Small intestine (tissue), 7 donors: ENCODE measurements around the gene CTNND2. TPM values are rescaled to one million over a fixed set of nuclear protein-coding genes. Genes with fewer than 3 reads are reported as not detected.
A peak's percentile ranks its signal among the peaks of the same experiment; 100 is the strongest.

ENCODE experiments used
- DNase-seq, 2 donors: peaks; one replicate each; pipeline versions ENCODE4 v3.0.0 to v3.0.0-alpha.2; 2013
- FAIRE-seq: peaks from 2 replicates; lab custom pipeline; 2012; peaks lifted over from hg19 to GRCh38; lab: Jason Lieb, UNC
- H3K27ac ChIP-seq, 3 donors: one replicate each; pipeline ENCODE4 v1.5.1; 2013; ENCODE audit warnings: low read length in 2 of 3, mild to moderate bottlenecking in 2 of 3, control low read depth in 1 of 3, inconsistent platforms in 1 of 3, low read depth in 1 of 3, moderate library complexity in 1 of 3
- H3K27me3 ChIP-seq, 3 donors: one replicate each; pipeline ENCODE4 v1.6.1; 2013; ENCODE audit warnings: low read length in 3 of 3, inconsistent platforms in 1 of 3; ENCODE audit not compliant: control insufficient read depth in 3 of 3, insufficient read depth in 3 of 3
- H3K36me3 ChIP-seq, 3 donors: one replicate each; pipeline ENCODE4 v1.6.1; 2013; ENCODE audit warnings: low read length in 3 of 3, inconsistent platforms in 1 of 3, low read depth in 1 of 3, mild to moderate bottlenecking in 1 of 3, moderate library complexity in 1 of 3; ENCODE audit not compliant: control insufficient read depth in 3 of 3, insufficient read depth in 2 of 3
- H3K4me1 ChIP-seq, 3 donors: one replicate each; pipeline ENCODE4 v1.6.1; 2013; ENCODE audit warnings: low read length in 2 of 3, inconsistent platforms in 1 of 3, low read depth in 1 of 3, mild to moderate bottlenecking in 1 of 3, moderate library complexity in 1 of 3; ENCODE audit not compliant: control insufficient read depth in 3 of 3, insufficient read depth in 2 of 3
- H3K4me3 ChIP-seq, 3 donors: one replicate each; pipeline ENCODE4 v1.5.1; 2013; ENCODE audit warnings: low read length in 3 of 3, control low read depth in 1 of 3, inconsistent platforms in 1 of 3, low read depth in 1 of 3, mild to moderate bottlenecking in 1 of 3, moderate library complexity in 1 of 3
- H3K9me3 ChIP-seq, 2 donors: one replicate each; pipeline ENCODE4 v1.6.1; 2013; ENCODE audit warnings: low read depth in 1 of 2, low read length in 1 of 2; ENCODE audit not compliant: control insufficient read depth in 2 of 2, insufficient read depth in 1 of 2
- WGBS, 3 donors: extraction: QIAGEN DNeasy Blood & Tissue Kit; methylation state at CpG; one replicate each; pipeline ENCODE4 v1.1.7; 2013; 5-methylcytosine and 5-hydroxymethylcytosine counted together
- polyA plus RNA-seq, 4 donors: library from polyadenylated mRNA; stranded (reverse) in 3 of 4; unstranded in 1 of 4; fragments of 200-250 nt in 3 of 4; fragments of 120-200 nt in 1 of 4; gene quantifications; one replicate each; pipeline versions ENCODE4 v1.2.1 to v1.2.3, GENCODE V29; 2013
- donor health status: healthy with polysubstance abuse.
- donor health status: control.
- donor health status: control.
- donor health status: Bipolar disorder and iron deficiency.
- donor health status: healthy.

The CTNND2 gene
- polyA plus RNA-seq, 4 donors, result 1.1 to 3.0 TPM; not detected in 2

DNA sequence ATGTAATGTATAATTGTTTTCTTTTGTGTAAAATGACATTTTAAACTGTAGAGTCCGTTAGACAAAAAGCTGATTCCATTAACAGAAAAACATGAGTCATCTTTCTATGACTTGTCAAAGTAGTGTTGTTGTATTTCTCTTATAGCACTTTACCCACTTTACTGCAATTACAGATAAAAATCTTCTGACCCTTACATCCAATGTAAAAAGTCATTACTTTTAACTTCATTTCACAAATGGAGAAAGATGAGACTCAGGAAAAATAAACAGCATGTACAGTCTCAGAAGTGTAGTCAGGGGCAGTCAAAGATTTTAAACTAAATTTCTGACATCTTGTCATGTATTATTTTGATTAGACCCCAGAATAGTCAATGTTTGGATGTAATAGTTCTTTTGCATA is 146.6 kb downstream of the CTNND2 start:
- Histone ChIP-seq H3K27ac (no peak overlapping the region), H3K36me3 (no peaks in the 10 kb centered on the region), H3K4me3 (no peak overlapping the region), H3K27me3 (no peaks in the 10 kb centered on the region), H3K9me3 (no peaks in the 10 kb centered on the region), H3K4me1 (no peaks in the 10 kb centered on the region)
- WGBS, 3 donors, result 47 to 63% (median 56%) methylated on average over 1 of the region's 1 CpG
- no peak for FAIRE-seq
- DNase-seq, result no peak

DNA sequence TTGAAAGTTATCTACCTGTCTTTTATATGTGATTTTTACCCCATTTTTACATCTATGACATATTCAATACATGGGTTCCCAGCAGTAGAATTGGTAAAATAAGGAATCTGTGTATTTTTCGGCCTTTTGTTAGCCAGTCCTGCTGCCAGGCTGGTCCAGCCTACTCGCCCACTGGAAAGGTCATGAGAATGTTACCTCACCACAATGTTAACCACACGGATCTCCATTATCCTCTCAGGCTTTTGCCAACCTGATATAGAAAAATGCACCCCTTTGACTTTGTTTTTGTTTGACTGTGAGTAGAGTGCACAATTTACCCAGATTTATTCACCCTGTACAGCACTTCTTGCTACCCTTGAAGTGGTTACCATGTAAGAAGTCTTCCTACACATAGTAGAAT is 167.2 kb downstream of the CTNND2 start:
- Histone ChIP-seq H3K27me3 (no peaks in the 10 kb centered on the region), H3K4me3 (no peak overlapping the region), H3K4me1 (no peaks in the 10 kb centered on the region), H3K9me3 (no peaks in the 10 kb centered on the region), H3K36me3 (no peaks in the 10 kb centered on the region), H3K27ac (no peak overlapping the region)
- 76 to 84% (median 79%) methylated on average over 3 of the region's 3 CpGs for WGBS, 3 donors
- DNase-seq, result no peak
- FAIRE-seq, result no peak

DNA sequence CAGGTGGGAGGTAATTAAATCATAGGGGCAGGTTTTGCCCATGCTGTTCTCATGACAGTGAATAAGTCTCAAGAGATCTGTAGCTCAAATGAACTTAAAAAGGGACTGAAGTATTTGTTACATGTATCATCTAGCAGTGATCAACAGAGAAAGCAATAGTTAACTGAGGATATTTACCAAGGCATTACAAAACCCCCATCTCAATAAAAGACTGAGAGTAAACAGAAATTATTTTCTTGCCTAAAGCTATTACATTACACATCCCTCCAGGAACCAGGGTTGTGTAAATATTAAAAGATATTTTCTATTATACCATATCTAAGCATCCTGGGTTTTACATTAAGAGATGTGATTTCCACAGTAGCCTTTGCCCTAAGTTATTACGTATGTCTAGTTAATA is 169.9 kb downstream of the CTNND2 start:
- Histone ChIP-seq H3K4me3 (no peak overlapping the region), H3K36me3 (no peaks in the 10 kb centered on the region), H3K27me3 (no peaks in the 10 kb centered on the region), H3K4me1 (no peaks in the 10 kb centered on the region), H3K27ac (no peak overlapping the region), H3K9me3 (no peaks in the 10 kb centered on the region)
- FAIRE-seq, result no peak
- 14 to 61% (median 39%) methylated on average over 1 of the region's 1 CpG for WGBS, 3 donors
- DNase-seq, result no peak

GRCh38 chr5:11733840-11734192 is 170.4 kb downstream of the CTNND2 start:
- Histone ChIP-seq H3K4me1 (no peaks in the 10 kb centered on the region), H3K27me3 (no peaks in the 10 kb centered on the region), H3K9me3 (no peaks in the 10 kb centered on the region), H3K36me3 (no peaks in the 10 kb centered on the region), H3K27ac (no peak overlapping the region), H3K4me3 (no peak overlapping the region)
- WGBS, 3 donors, result 77 to 84% (median 83%) methylated on average over 4 of the region's 4 CpGs
- no peak for DNase-seq
- no peak for FAIRE-seq

DNA sequence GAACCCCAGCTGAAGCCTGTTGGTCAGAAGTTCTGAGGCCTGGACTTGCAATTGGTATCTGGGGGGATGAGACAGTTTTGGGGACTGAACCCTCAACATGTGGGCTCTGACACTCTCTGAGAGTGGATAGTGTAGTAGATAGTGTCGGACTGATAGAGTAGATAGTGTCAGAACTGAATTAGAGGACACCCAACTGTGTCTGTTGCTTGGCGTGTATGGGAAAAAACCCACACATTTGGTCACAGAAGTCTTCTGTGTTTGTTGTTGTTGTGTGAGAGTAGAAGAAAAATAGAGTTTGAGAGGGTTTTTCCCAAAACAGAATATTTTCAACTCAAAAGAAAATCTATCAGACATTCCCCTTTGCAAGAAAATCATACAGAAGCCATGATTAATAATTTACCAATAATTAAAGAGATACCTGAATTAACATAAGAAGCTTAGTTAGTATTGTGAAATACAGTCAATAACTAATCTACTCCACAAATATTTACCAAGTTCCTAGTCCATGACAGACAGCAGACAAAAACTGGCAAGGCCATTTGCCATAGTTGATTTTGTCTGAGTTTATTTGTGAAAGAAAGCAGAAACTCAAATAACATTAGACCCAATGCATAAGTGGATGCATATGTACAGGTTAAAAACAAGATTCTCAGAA is 170.9 kb downstream of the CTNND2 start:
- DNase-seq, result no peak

DNA sequence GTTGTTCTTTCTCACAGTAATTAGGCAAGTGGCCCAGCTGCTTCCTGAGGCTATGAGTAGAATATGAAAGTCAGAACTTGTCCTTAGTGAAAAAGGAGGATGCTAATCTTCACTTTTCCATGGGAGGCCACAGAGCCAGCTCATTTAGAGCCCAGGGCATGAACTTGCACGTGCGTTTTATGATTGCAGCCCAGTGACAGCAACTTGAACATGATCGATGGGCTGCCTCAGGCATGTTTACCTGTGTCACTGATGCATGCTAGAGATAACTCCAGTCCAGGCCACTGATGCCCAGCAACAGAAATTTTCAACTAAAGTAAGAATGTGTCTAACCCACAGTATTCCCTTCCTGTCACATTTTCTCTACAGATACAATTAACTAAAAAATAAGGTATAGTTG is 179.3 kb downstream of the CTNND2 start:
- Histone ChIP-seq H3K4me3 (no peak overlapping the region), H3K4me1 (no peaks in the 10 kb centered on the region), H3K27ac (no peak overlapping the region), H3K9me3 (no peaks in the 10 kb centered on the region), H3K36me3 (no peaks in the 10 kb centered on the region), H3K27me3 (no peaks in the 10 kb centered on the region)
- no peak for FAIRE-seq
- no peak for DNase-seq
- WGBS, 3 donors, result 36 to 62% (median 38%) methylated on average over 3 of the region's 3 CpGs

More for the DNA sequence above, 170.9 kb downstream of the CTNND2 start:
- no peak overlapping the region for H3K27ac ChIP-seq
- no peaks in the 10 kb centered on the region for H3K27me3 ChIP-seq
- no peak for FAIRE-seq
- H3K4me1 ChIP-seq, result no peaks in the 10 kb centered on the region
- no peaks in the 10 kb centered on the region for H3K36me3 ChIP-seq
- no peak overlapping the region for H3K4me3 ChIP-seq
- no peaks in the 10 kb centered on the region for H3K9me3 ChIP-seq
- WGBS, 3 donors, result 58 to 83% (median 65%) methylated on average over 2 of the region's 2 CpGs

DNA sequence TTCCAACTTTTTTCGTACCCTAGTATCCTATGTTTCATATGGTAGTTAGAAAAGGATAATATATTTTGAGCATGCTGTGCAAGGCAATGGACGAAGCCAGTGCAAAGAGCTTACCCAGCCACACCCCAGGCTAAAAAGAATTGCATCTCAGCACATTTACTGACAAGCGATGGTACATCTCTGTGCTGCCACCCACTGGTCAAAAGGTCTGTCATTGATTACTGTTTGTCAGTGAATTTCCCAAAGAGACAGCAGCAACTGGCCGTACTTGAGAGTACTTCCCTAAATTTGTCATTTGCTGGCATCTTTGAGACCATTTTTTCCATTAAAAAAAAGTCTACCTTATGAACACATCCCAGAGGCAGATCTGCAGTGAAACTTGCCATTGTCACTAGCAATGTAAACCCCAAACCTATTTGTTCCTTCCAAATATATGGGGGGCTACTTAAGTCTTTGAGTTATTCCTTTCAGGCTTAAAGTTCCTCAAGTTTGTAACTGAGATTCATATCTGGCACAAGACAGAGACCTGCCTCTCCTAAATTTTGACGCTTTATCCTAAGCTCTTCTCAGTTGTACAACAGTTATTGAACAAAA is 184.3 kb downstream of the CTNND2 start:
- Histone ChIP-seq H3K36me3 (no peaks in the 10 kb centered on the region), H3K9me3 (no peaks in the 10 kb centered on the region), H3K4me1 (no peaks in the 10 kb centered on the region), H3K4me3 (no peak overlapping the region), H3K27ac (no peak overlapping the region), H3K27me3 (no peaks in the 10 kb centered on the region)
- WGBS, 3 donors, result 30 to 39% (median 35%) methylated on average over 5 of the region's 5 CpGs
- DNase-seq (peak; percentile 14 to 54), FAIRE-seq (no peak)

DNA sequence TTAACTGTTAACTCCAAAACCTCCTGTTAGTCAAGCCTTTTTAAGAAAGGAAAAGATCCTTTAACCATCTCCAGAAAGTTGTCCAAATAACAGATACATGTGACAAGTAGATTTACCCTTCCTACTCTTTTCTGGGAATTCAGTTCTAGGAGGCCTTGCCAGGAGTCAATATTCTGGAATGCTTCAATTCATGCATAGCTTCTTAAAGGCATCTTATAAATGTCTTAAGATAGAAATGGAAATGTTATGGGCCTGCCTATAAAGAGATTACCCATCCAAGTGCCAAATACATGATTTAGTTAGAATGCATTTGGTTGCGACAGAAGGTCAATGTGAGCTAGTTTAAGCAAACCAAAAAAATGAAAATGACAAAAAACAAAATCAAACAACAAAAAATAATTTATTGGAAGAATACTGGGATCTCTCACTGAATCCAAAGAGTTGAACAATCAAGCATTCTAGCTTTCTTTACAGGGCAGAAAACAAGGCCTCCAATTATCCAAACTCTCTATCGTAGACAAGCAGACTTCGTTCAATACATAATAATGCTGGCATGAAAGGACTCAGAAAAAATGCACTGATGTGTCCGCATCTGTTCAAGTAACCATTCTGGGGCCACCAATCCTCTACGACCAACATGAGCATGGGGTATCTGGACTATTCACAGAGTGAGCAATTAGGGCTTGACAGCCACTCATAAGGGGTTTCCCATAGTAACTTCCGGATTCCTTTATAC is 188.6 kb downstream of the CTNND2 start:
- no peak for FAIRE-seq

More for the DNA sequence above, 188.6 kb downstream of the CTNND2 start:
- no peak overlapping the region for H3K27ac ChIP-seq
- H3K36me3 ChIP-seq, result no peaks in the 10 kb centered on the region
- H3K9me3 ChIP-seq, result no peaks in the 10 kb centered on the region
- H3K4me1 ChIP-seq, result no peaks in the 10 kb centered on the region
- H3K27me3 ChIP-seq, result no peaks in the 10 kb centered on the region
- no peak overlapping the region for H3K4me3 ChIP-seq
- WGBS, 3 donors, result 89 to 92% (median 92%) methylated on average over 6 of the region's 6 CpGs
- no peak for DNase-seq
